GM23248 (cell line): ENCODE results near the gene TNS3. TPM values are rescaled to one million over a fixed set of nuclear protein-coding genes. Genes with fewer than 3 reads are reported as not detected.
"Not testable (repeated sequence)": the region's sequence is repeated elsewhere in the genome, so short reads cannot be mapped to it uniquely, and the experiment has no call there.

Experiments used
- DNase-seq: peaks from one replicate; pipeline ENCODE4 v3.0.0-alpha.2; 2015
- H2AFZ ChIP-seq: fragments of 200-600 bp; sonication (generic); 2 replicates; pipeline ENCODE4 v1.6.1; 2016; ENCODE audit warnings: antibody characterized with exemption
- H3F3A ChIP-seq: fragments of 200-600 bp; sonication (generic); 2 replicates; pipeline ENCODE4 v1.6.1; 2016; ENCODE audit warnings: mild to moderate bottlenecking, antibody characterized with exemption, mixed run types; ENCODE audit not compliant: insufficient read depth
- H3K27ac ChIP-seq: fragments of 200-600 bp; sonication (generic); 2 replicates; pipeline ENCODE4 v1.5.1; 2016; ENCODE audit warnings: mild to moderate bottlenecking
- H3K27me3 ChIP-seq: fragments of 200-600 bp; sonication (generic); replicated peaks from 2 replicates; pipeline ENCODE4 v1.6.1; 2016; ENCODE audit warnings: mild to moderate bottlenecking; ENCODE audit not compliant: insufficient read depth
- H3K36me3 ChIP-seq: fragments of 200-600 bp; sonication (generic); 2 replicates; pipeline ENCODE4 v1.6.1; 2016; ENCODE audit warnings: low read depth, mild to moderate bottlenecking
- H3K4me1 ChIP-seq: fragments of 200-600 bp; sonication (generic); 2 replicates; pipeline ENCODE4 v1.6.1; 2016; ENCODE audit warnings: mild to moderate bottlenecking; ENCODE audit not compliant: insufficient read depth
- H3K4me2 ChIP-seq: fragments of 200-600 bp; sonication (generic); one replicate; pipeline ENCODE4 v1.6.1; 2016; ENCODE audit warnings: mild to moderate bottlenecking; ENCODE audit not compliant: unreplicated experiment
- H3K4me3 ChIP-seq: fragments of 200-600 bp; sonication (generic); 2 replicates; pipeline ENCODE4 v1.5.1; 2016; ENCODE audit warnings: mild to moderate bottlenecking
- H3K79me2 ChIP-seq: fragments of 200-600 bp; sonication (generic); 2 replicates; pipeline ENCODE4 v1.6.1; 2016; ENCODE audit warnings: mild to moderate bottlenecking; ENCODE audit not compliant: insufficient read depth
- H3K9ac ChIP-seq: fragments of 200-600 bp; sonication (generic); 2 replicates; pipeline ENCODE4 v1.6.1; 2016; ENCODE audit warnings: mild to moderate bottlenecking
- H3K9me2 ChIP-seq: fragments of 200-600 bp; sonication (generic); 2 replicates; pipeline ENCODE4 v1.6.1; 2016; ENCODE audit warnings: mixed run types, mild to moderate bottlenecking, moderate library complexity; ENCODE audit not compliant: insufficient read depth
- H3K9me3 ChIP-seq: fragments of 200-600 bp; sonication (generic); one replicate; pipeline ENCODE4 v1.6.1; 2017; ENCODE audit warnings: low read depth
- H4K20me1 ChIP-seq: fragments of 200-600 bp; sonication (generic); 2 replicates; pipeline ENCODE4 v1.6.0; 2016; ENCODE audit not compliant: insufficient read depth
- EZH2 ChIP-seq: fragments of 200-600 bp; sonication (generic); IDR thresholded peaks from 2 replicates; pipeline ENCODE4 v1.6.1; 2018; ENCODE audit warnings: antibody characterized with exemption, mild to moderate bottlenecking; ENCODE audit not compliant: insufficient read depth, poor library complexity, severe bottlenecking
- EZH2phosphoT487 ChIP-seq: fragments of 200-600 bp; sonication (generic); IDR thresholded peaks from 2 replicates; pipeline ENCODE4 v1.6.1; 2018; ENCODE audit warnings: antibody characterized with exemption, moderate library complexity, mild to moderate bottlenecking, low read depth; ENCODE audit not compliant: insufficient read depth
- WGBS, 2 experiments: methylation state at CpG; one replicate each; pipeline ENCODE4 v1.1.6; 2015 to 2017; ENCODE audit warnings: low lambda C conversion rate in 2 of 2, low coverage in 1 of 2; ENCODE audit errors: missing lambda C conversion rate in 2 of 2; 5-methylcytosine and 5-hydroxymethylcytosine counted together
- in situ Hi-C: fragments of 300-500 bp; cut with MboI; formaldehyde crosslinking; loops from 2 replicates; pipeline ENCODE4 v1.15.0; 2020
- polyA plus RNA-seq: library from polyadenylated mRNA; unstranded; fragments of >200 nt; fragmentation: Nextera tagmentation; extraction: Ambion mirVana; gene quantifications from 2 replicates; pipeline ENCODE4 v1.2.1, GENCODE V29; 2016
- total RNA-seq: library from RNA; depleted of rRNA; stranded (reverse); fragments of >200 nt; shearing (Covaris generic); gene quantifications from 2 replicates; pipeline ENCODE4 v1.2.3, GENCODE V29; 2014

Gene TNS3
- total and polyA plus RNA-seq, 2 experiments from 2014 or later: 18.6 to 47.0 TPM

DNA sequence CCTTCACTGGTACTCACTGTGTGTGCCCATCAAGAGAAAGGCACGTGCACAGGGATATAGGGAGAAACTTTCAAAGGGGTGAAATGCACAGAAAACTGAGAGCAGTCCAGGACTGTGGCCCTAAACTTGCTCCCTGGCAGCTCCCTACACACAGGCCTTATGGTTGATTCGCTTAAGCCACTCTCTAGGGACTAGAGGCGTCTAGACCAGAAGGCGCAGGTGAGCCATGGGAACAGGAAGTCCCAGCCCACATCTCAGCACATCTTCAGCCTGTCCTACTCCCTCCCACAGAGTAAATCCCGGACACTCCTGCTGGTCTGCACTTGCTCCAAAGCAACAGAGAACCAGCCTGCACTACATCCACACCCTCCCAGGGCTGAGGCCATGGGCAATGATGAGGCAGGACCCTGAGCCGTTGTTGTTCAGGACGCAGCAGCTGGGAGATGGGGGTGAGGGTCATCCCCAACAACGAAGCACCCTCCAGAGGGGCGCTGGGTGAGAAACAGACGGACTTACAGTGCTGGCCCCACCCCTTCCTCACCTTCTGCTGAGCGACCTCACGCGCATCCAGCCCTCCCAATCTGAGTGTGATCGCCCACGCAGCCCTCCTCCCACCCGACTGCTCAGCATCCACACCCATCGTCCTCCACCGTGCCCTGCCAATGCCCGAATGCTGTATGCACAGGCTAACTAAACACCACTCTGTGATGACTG, 109.3 kb downstream of the TNS3 start:
- Histone ChIP-seq H3K9me2 (no peaks in the 10 kb centered on the region), H3F3A (peaks cover 14% of the 10 kb centered on the region), H3K27me3 (no peaks in the 10 kb centered on the region), H3K9me3 (no peaks in the 10 kb centered on the region), H3K4me2 (no peak overlapping the region), H3K9ac (no peak overlapping the region), H2AFZ (no peak overlapping the region), H3K36me3 (no peaks in the 10 kb centered on the region), H3K79me2 (peaks cover 44% of the 10 kb centered on the region), H3K4me3 (no peak overlapping the region), H3K4me1 (peaks cover 14% of the 10 kb centered on the region), H4K20me1 (no peaks in the 10 kb centered on the region), H3K27ac (no peak overlapping the region)
- in situ Hi-C loops: no loop called here
- TF ChIP-seq EZH2phosphoT487: no peak
- no peak for TF ChIP-seq EZH2
- WGBS, 2 experiments: 87 to 92% methylated on average over 19 of the region's 19 CpGs
- no peak for DNase-seq

DNA sequence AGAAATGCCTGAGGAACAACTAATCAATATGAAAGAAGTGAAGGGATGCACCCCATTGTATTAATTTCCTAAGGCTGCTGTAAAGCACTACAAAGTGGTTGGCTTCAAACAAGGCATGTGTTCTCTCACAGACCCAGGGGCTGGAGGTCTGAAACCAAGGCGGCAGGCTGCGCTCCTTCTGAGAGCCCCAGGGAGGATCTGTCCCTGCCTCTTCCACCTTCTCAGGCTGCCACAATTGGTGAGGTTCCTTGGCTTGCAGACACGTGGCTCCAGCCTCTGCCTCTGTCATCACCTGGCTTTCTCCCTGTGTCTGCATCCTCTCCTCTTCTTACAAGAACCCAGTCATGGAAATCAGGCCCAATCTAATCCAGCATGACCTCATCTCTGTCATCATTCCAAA, 110.1 kb downstream of the TNS3 start:
- Histone ChIP-seq H2AFZ (no peak overlapping the region), H3F3A (peaks cover 14% of the 10 kb centered on the region), H3K79me2 (peaks cover 37% of the 10 kb centered on the region), H4K20me1 (no peaks in the 10 kb centered on the region), H3K9ac (no peak overlapping the region), H3K4me3 (no peak overlapping the region), H3K9me2 (no peaks in the 10 kb centered on the region), H3K9me3 (no peaks in the 10 kb centered on the region), H3K27ac (no peak overlapping the region), H3K4me1 (peaks cover 14% of the 10 kb centered on the region), H3K36me3 (no peaks in the 10 kb centered on the region), H3K4me2 (no peak overlapping the region), H3K27me3 (no peaks in the 10 kb centered on the region)
- TF ChIP-seq EZH2 (no peak), EZH2phosphoT487 (no peak)
- 70 to 77% methylated on average over 3 of the region's 3 CpGs for WGBS, 2 experiments
- in situ Hi-C loops: no loop called here
- DNase-seq: peak; percentile 14

DNA sequence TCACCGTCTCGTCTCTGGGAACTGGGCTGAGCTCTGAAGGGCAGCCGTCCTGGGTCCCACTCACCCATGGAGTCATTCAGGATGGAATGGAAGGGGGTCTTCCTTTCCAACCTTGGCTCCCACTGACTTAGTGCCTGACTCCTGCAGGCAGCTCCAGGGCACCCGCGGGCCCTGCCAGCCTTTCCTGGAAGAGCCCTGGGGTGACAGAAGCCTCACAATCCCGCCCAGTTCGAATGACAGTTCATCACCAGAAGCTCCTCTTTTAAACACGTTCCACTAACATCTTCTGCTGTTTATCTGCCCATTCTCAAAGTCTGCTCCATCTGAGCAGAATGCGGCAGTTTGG, 110.6 kb downstream of the TNS3 start:
- Histone ChIP-seq H3K36me3 (no peaks in the 10 kb centered on the region), H3K27ac (no peak overlapping the region), H3K79me2 (peaks cover 37% of the 10 kb centered on the region), H4K20me1 (no peaks in the 10 kb centered on the region), H3K9ac (no peak overlapping the region), H3K4me1 (peaks cover 14% of the 10 kb centered on the region), H3K9me2 (no peaks in the 10 kb centered on the region), H3K27me3 (no peaks in the 10 kb centered on the region), H2AFZ (no peak overlapping the region), H3K9me3 (no peaks in the 10 kb centered on the region), H3K4me2 (no peak overlapping the region), H3F3A (peaks cover 14% of the 10 kb centered on the region), H3K4me3 (no peak overlapping the region)
- DNase-seq: no peak
- in situ Hi-C loops: no loop called here
- no peak for TF ChIP-seq EZH2
- TF ChIP-seq EZH2phosphoT487: no peak
- 51 to 56% methylated on average over 9 of the region's 9 CpGs for WGBS, 2 experiments

DNA sequence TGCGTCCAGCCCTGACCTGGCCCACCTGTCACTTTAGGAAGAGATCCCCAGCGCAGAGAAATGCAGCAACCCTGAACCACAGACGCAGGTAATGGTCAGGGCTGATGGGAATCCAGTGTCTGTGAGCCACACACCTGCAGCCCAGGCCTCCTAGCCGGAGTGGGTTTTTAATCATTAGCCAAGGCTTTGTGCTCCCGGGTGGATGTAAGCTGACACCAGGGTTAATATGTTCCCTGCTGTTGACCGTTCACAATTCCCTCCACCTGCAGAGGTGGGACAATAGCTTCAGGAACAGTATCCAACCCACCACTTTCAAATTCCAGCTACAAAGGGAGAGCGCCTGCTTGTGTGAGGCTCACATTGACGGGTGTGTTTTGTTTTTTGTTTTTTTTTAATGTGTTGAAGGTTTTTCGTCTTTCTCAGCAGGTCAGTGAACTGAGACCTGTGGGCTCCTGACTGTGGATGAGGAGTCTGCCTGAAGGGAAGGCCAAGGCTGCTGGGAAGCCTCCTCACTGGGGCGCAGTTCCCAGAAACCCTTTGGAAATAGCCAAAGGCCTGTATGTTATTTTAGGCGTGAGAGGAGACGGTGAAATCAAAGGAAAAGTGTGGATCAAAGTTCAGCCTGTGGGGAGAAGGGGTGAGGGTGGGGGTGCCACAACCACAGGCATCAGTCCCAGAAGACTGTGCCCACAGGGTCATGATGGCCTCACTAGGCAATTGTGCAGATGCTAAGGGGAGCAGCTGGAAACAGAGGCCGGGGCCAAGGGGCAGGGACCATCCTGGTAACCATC, 111.1 kb downstream of the TNS3 start:
- Histone ChIP-seq H3K36me3 (no peaks in the 10 kb centered on the region), H3K9ac (no peak overlapping the region), H3K4me2 (no peak overlapping the region), H3K27ac (no peak overlapping the region), H3F3A (peaks cover 14% of the 10 kb centered on the region), H3K27me3 (no peaks in the 10 kb centered on the region), H3K4me3 (no peak overlapping the region), H2AFZ (no peak overlapping the region), H3K9me3 (no peaks in the 10 kb centered on the region), H4K20me1 (no peaks in the 10 kb centered on the region), H3K4me1 (peaks cover 12% of the 10 kb centered on the region), H3K79me2 (peaks cover 32% of the 10 kb centered on the region), H3K9me2 (no peaks in the 10 kb centered on the region)
- 69 to 72% methylated on average over 13 of the region's 13 CpGs for WGBS, 2 experiments
- no peak for TF ChIP-seq EZH2
- no peak for TF ChIP-seq EZH2phosphoT487
- peak; percentile 13 for DNase-seq
- in situ Hi-C loops: no loop called here

DNA sequence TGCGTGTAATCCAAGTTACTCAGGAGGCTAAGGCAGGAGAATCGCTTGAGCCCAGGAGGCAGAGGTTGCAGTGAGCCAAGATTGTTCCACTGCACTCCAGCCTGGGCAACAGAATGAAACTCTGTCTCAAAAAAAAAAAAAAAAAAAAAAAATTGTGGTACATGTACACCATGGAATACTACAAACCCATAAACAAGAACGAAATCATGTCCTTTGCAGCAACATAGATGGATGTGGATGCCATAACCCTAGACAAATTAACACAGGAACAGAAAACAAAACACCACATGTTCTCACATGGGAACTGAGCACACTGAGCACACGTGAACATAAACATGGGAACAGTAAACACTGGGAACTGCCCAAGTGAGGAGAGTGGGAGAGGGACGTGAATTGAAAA, 112.1 kb downstream of the TNS3 start:
- H3K27me3 ChIP-seq, H3K4me2 ChIP-seq, H3K4me1 ChIP-seq, H3K4me3 ChIP-seq, H3K36me3 ChIP-seq, H3K27ac ChIP-seq, DNase-seq, H3K9me2 ChIP-seq, H3K9me3 ChIP-seq, H2AFZ ChIP-seq, H4K20me1 ChIP-seq, H3K9ac ChIP-seq, in situ Hi-C loops: not testable (repeated sequence)
- WGBS, 2 experiments: 89 to 93% methylated on average over 5 of the region's 5 CpGs
- Histone ChIP-seq H3K79me2 (peaks cover 27% of the 10 kb centered on the region), H3F3A (peaks cover 12% of the 10 kb centered on the region)
